ENCODE data around the gene IGSF9. TPM values are rescaled to one million over a fixed set of nuclear protein-coding genes. Genes with fewer than 3 reads are reported as not detected.

IGSF9 gene
- not detected in 2 replicates for total RNA-seq (2014; rRNA removed; shearing (Covaris generic); ENCODE audit: low replicate concordance)

GRCh38 chr1:159945483-159946241 is at the start of gene IGSF9:
TSS of gene IGSF9 (minus strand) at chr1:159945613. CDS start at chr1:159943454, 2,159 bp downstream.
- Histone ChIP-seq H3K36me3 (no peaks in the 10 kb centered on the region), H3K27me3 (0 out of 2 replicates have a peak, but pooled peaks cover 7% of the 10 kb centered on the region), H3K9me3 (no peaks in the 10 kb centered on the region), H3K4me3 (no peak within 1 kb of the TSS)
- DNase-seq, result no peak

DNA sequence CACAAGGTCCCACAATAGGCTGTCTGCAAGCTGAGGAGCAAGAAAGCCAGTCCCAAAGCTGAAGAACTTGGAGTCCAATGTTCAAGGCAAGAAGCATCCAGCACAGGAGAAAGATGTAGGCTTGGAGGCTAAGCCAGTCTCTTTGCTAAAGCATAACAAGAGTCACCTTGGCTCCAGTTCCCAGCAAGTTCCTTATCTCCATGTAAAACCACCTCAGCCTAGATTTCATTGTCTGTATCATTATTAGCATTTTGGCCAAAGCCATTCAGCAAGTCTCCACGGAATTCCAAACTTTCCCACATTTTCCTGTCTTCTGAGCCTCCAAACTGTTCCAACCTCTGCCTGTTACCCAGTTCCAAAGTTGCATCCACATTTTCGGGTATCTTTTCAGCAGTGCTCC is 49.5 kb upstream of the IGSF9 start:
- DNase-seq, result no peak
- Histone ChIP-seq H3K9me3 (no peaks in the 10 kb centered on the region), H3K27me3 (no peaks in the 10 kb centered on the region), H3K4me3 (no peak overlapping the region), H3K36me3 (no peaks in the 10 kb centered on the region)

DNA sequence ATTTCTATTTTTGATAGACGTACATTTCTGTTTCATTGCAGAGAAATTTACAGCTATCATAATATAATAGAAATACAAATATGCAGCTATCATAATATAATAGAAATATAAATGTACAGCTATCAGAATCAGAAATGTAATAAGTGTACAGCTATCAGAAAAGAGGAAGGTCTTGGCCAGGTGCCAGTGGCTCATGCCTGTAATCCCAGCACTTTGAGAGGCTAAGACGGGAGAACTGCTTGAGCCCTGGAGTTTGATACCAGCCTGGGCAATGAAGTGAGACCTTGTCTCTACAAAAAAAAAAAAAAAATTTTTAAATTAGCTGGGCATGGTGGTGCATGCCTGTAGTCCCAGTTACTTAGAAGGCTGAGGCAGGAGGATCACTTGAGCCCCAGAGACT is 48.5 kb upstream of the IGSF9 start:
- Histone ChIP-seq H3K9me3 (no peaks in the 10 kb centered on the region), H3K27me3 (no peaks in the 10 kb centered on the region), H3K4me3 (no peak overlapping the region), H3K36me3 (no peaks in the 10 kb centered on the region)
- no peak for DNase-seq

DNA sequence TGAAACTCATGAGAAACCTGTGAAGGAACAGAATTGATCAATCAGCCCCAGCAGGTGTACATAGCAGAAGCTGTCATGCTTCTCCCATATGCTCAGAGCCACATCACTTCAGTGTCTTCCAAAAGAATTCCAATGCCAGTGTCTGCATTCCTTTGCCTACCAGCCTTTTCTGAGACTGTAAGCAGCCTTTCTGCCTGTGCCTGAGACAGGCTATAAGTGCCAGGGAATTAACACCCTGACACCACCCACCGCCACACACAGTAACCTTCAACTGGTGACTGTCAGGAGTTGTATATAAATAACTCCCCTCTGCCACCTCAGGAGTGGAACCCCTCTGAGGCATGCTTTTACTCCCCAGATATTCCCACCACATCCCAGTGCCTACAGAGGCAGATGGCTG is 46.7 kb upstream of the IGSF9 start:
- DNase-seq, result no peak
- H3K9me3 ChIP-seq, result no peaks in the 10 kb centered on the region

GRCh38 chr1:159991513-159991912 is 46.1 kb upstream of the IGSF9 start:
- Histone ChIP-seq H3K9me3 (no peaks in the 10 kb centered on the region), H3K27me3 (no peaks in the 10 kb centered on the region), H3K4me3 (no peak overlapping the region), H3K36me3 (no peaks in the 10 kb centered on the region)
- no peak for DNase-seq

More for the DNA sequence above, 46.7 kb upstream of the IGSF9 start:
- H3K36me3 ChIP-seq, result no peaks in the 10 kb centered on the region
- no peaks in the 10 kb centered on the region for H3K27me3 ChIP-seq
- H3K4me3 ChIP-seq, result no peak overlapping the region

- no peak overlapping the region for H3K4me3 ChIP-seq
- H3K9me3 ChIP-seq, result no peaks in the 10 kb centered on the region
- no peak for DNase-seq
- peaks cover 5% of the 10 kb centered on the region for H3K36me3 ChIP-seq
- no peaks in the 10 kb centered on the region for H3K27me3 ChIP-seq
These were observed 44.6 kb upstream of the IGSF9 start for GRCh38 chr1:159990005-159990404.

DNA sequence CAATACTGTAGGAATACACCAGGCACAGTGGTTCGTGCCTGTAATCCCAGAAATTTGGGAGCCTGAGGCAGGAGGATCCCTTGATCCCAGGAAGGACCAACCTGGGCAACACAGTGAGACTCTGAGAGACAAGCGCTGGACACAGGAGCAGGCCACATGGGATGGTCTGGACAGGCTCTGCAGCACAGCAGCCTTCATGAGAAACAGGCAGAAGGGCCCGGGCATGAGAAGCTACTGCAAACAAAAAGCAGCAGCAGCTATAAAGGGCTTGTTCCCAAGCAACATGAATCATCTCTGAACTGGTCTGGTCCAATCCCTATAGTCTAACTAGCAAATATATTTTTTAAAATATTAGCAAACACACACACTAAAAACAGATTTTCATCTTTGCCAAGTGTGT is 44.2 kb upstream of the IGSF9 start:
- no peak for DNase-seq
- H3K4me3 ChIP-seq, result no peak overlapping the region
- H3K9me3 ChIP-seq, result no peaks in the 10 kb centered on the region
- peaks cover 7% of the 10 kb centered on the region for H3K36me3 ChIP-seq
- H3K27me3 ChIP-seq, result no peaks in the 10 kb centered on the region

GRCh38 chr1:159988006-159988405 is 42.6 kb upstream of the IGSF9 start:
- H3K4me3 ChIP-seq, result no peak overlapping the region
- no peak for DNase-seq
- peaks cover 12% of the 10 kb centered on the region for H3K36me3 ChIP-seq
- H3K27me3 ChIP-seq, result no peaks in the 10 kb centered on the region
- H3K9me3 ChIP-seq, result no peaks in the 10 kb centered on the region

GRCh38 chr1:159987186-159987585 is 41.8 kb upstream of the IGSF9 start:
- H3K36me3 ChIP-seq, result peaks cover 18% of the 10 kb centered on the region
- no peak overlapping the region for H3K4me3 ChIP-seq
- no peaks in the 10 kb centered on the region for H3K9me3 ChIP-seq
- H3K27me3 ChIP-seq, result no peaks in the 10 kb centered on the region
- DNase-seq, result no peak

- no peak for DNase-seq
- Histone ChIP-seq H3K27me3 (no peaks in the 10 kb centered on the region), H3K9me3 (no peaks in the 10 kb centered on the region), H3K4me3 (no peak overlapping the region), H3K36me3 (peaks cover 24% of the 10 kb centered on the region)
These were observed 41.1 kb upstream of the IGSF9 start for GRCh38 chr1:159986531-159986930.

DNA sequence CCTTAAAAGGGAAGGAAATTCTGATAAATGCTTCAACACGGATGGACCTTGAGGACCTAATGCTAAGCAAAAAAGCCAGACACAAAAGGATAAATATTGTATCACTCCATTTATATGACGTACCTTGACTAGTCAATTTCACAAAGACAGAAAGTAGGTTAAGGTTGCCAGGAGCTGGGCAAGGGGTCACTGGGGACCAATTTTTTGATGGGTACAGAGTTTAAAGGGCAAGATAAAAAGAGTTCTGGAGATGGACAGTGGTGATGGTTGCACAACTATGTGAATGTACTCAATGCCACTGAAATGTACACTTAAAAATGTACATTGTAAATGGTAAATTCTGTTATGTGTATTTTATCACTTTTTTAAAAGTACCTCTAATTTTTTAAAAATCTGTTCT is 40.7 kb upstream of the IGSF9 start:
- no peak overlapping the region for H3K4me3 ChIP-seq
- no peaks in the 10 kb centered on the region for H3K9me3 ChIP-seq
- H3K36me3 ChIP-seq, result peaks cover 29% of the 10 kb centered on the region
- DNase-seq, result no peak
- no peaks in the 10 kb centered on the region for H3K27me3 ChIP-seq

DNA sequence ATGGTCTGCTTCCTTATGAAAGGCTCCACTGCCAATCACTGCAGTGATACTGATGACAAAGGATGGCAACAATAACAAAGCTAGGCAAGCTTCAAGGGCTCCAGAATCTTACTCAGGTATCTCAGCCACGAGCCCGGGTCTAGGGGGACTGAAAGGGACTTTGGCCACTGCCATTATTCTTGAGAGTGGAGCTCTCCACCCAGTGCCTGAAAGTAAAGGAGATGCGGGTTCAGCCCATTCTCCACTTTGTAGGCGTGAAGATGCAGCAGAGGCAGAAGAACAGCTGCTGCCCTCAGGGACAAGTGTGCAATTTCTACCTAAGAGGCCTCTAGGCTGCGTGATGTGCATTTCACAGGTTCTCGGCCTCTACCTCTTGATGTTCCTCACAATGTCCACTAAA is 40.1 kb upstream of the IGSF9 start:
- Histone ChIP-seq H3K36me3 (peaks cover 35% of the 10 kb centered on the region), H3K4me3 (no peak overlapping the region), H3K9me3 (no peaks in the 10 kb centered on the region), H3K27me3 (no peaks in the 10 kb centered on the region)
- no peak for DNase-seq

- H3K27me3 ChIP-seq, result no peaks in the 10 kb centered on the region
- H3K36me3 ChIP-seq, result peaks cover 48% of the 10 kb centered on the region
- DNase-seq, result no peak
- H3K4me3 ChIP-seq, result no peak overlapping the region
- no peaks in the 10 kb centered on the region for H3K9me3 ChIP-seq
These were observed 38.3 kb upstream of the IGSF9 start for GRCh38 chr1:159983681-159984080.

DNA sequence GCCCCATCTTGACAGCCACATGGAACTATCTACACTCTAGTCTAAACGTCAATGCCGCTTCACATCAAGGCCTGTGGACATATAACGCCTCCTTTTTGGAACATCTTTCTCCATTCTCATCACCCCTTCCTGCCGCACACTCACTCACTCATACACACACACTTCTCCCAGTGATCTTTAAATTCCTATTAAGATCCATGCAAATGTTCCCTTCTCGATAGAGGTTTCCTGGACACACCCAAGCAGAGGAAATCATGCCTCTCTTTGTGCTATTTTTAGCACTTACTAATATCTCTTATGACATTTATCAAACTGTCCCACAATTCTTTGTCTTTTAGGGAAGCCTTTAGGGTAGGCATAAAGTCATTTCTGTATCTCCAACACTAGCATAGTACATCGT is 36.9 kb upstream of the IGSF9 start:
- no peak for DNase-seq
- Histone ChIP-seq H3K4me3 (no peak overlapping the region), H3K36me3 (peaks cover 62% of the 10 kb centered on the region), H3K27me3 (no peaks in the 10 kb centered on the region), H3K9me3 (no peaks in the 10 kb centered on the region)

DNA sequence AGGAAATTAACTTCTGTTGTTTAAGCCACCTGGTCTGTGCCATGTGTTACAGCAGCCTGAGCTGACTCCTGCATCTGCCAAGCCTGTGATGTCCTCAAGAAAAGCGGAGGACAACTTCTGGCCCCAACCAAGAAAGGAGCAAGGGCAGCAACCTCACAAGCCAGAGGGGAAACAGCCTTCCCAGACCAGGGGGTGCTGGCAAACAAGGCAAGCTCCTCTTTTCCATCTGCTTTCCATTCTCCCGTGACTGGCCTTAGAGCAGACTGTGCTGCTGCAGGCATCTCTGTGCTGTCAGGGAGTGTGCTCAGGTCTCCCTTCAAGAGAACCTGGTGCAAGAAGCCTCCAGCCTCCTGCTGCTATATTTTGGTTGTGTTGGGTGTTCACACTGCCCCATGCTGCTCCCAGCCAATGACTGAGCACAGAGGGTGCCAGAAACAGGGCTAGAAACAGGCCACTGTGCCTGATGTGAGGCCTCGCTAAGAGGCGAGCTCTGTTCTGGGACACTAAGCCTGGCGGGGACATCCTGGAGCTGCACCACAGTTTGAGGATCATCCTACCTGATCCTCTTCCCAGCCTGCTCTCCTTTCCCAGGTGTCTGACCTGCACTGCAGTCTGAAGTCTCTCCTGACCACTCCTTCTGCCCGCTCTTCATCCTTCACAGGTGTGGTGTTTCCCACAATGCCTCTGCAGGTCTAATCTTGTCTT is 36.1 kb upstream of the IGSF9 start:
- DNase-seq, result no peak
- H3K4me3 ChIP-seq, result no peak overlapping the region

DNA sequence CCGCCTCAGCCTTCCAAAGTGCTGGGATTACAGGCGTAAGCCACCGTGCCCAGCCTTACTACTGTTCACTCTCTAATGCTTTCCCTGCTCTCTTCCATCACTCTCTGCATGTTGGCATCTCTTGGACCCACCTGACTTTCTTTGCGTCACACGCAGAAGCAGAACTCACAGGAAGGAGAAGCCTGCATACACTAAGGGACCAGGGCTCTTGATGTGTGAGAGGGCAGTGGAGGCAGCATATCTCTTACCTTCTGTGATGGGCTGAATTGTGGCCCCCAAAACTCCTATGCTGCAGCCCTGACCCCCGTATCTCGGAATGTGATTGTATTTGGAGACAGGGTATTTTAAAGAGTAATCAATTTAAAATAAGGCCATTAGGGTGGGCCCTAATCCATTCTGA is 35.4 kb upstream of the IGSF9 start:
- Histone ChIP-seq H3K36me3 (peaks cover 68% of the 10 kb centered on the region), H3K9me3 (no peaks in the 10 kb centered on the region), H3K27me3 (no peaks in the 10 kb centered on the region), H3K4me3 (no peak overlapping the region)
- DNase-seq, result no peak

More for the DNA sequence above, 36.1 kb upstream of the IGSF9 start:
- H3K9me3 ChIP-seq, result no peaks in the 10 kb centered on the region
- peaks cover 67% of the 10 kb centered on the region for H3K36me3 ChIP-seq
- H3K27me3 ChIP-seq, result no peaks in the 10 kb centered on the region

DNA sequence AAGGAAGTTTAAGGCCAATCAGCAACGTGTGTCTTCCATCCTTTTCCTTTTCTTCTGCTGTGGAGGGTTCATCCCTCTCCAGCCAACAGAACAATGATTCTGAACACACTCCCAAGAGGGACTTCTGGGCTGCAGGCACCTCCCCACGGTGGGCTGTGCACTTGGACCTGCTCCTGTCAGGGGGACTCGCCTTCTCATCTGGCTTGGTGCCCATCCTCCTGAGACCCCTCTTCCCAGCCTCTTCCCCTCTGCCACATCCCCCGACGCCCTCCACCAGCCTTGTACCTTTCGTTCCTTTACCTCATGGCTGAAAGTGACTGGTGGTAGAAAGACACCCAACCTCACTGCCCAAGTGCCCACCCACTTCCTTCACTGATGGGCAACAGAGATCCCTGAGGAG is 34.7 kb upstream of the IGSF9 start:
- Histone ChIP-seq H3K4me3 (no peak overlapping the region), H3K36me3 (peaks cover 69% of the 10 kb centered on the region), H3K9me3 (no peaks in the 10 kb centered on the region), H3K27me3 (no peaks in the 10 kb centered on the region)
- DNase-seq, result no peak

GRCh38 chr1:159979257-159979656 is 33.8 kb upstream of the IGSF9 start:
- Histone ChIP-seq H3K9me3 (no peaks in the 10 kb centered on the region), H3K4me3 (no peak overlapping the region), H3K36me3 (peaks cover 71% of the 10 kb centered on the region), H3K27me3 (no peaks in the 10 kb centered on the region)
- no peak for DNase-seq
